ENCODE results near the gene MYO16.

DNA sequence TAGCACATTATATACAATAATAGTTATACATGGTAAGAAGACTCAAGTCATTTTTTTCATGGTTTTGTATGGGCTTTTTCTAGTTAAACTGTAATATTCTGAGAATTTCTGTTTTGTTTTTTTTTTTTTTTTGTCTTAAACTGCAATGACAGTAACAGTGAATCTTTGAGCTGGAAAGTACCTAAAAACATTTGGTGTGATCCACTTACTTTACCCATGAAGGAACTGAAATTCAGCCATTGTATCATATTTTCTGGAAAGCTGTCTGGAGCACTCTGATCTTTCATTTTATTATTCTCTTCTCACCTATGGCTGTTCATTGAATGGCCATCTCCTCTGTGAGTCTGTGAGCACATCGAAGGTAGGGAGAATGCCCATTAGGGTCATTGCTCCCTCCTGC lies 37.8 kb downstream of the MYO16 start:
- TF ChIP-seq CTCF (conservative IDR thresholded peaks at IDR 0.05; ENCODE audit: low read depth, low read length) = no peak
- no peak for TF ChIP-seq POLR2A (IDR thresholded peaks at IDR 0.05; ENCODE audit: low read depth, low read length)
- TF ChIP-seq MXI1 (IDR thresholded peaks at IDR 0.05; ENCODE audit: borderline replicate concordance, low read depth, low read length) = no peak
- no peak for TF ChIP-seq RCOR1 (IDR thresholded peaks at IDR 0.05; ENCODE audit: insufficient replicate concordance, low read length)
- no peak for TF ChIP-seq CHD1 (IDR thresholded peaks at IDR 0.05; ENCODE audit: low read depth, low read length)
